Fibroblast of gingiva (primary cell): ENCODE data around the gene PCSK4.
"Not testable (repeated sequence)": the region's sequence is repeated elsewhere in the genome, so short reads cannot be mapped to it uniquely, and the experiment has no call there.

Experiments used
- DNase-seq: peaks from one replicate; pipeline ENCODE4 v3.0.0-alpha.2; 2011; ENCODE audit warnings: low read depth

Gene PCSK4

DNA sequence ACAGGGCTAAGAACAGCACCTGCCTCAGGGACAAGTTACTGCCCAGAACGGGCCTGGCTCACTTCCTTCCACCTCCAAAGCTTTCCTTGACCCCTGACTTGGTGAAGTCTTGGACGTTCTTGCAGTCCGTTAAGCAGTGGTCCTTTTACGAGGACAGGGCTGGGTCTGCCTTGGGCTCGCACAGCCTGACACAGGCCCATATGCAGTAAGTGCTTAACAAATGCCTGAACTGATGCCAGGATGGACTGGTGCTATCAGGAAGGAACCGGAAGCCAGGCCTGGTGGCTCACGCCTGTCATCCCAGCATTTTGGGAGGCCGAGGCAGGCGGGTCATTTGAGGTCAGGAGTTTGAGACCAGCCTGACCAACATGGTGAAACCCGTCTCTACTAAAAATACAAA lies 31.9 kb upstream of the PCSK4 start:
- no peak for DNase-seq

- DNase-seq, result no peak
These were observed 31.5 kb upstream of the PCSK4 start for GRCh38 chr19:1521636-1522035.

- no peak for DNase-seq
These were observed 30.1 kb upstream of the PCSK4 start for GRCh38 chr19:1520203-1520780.

- DNase-seq, result not testable (repeated sequence)
These were observed 29.7 kb upstream of the PCSK4 start for GRCh38 chr19:1519802-1520201.

DNA sequence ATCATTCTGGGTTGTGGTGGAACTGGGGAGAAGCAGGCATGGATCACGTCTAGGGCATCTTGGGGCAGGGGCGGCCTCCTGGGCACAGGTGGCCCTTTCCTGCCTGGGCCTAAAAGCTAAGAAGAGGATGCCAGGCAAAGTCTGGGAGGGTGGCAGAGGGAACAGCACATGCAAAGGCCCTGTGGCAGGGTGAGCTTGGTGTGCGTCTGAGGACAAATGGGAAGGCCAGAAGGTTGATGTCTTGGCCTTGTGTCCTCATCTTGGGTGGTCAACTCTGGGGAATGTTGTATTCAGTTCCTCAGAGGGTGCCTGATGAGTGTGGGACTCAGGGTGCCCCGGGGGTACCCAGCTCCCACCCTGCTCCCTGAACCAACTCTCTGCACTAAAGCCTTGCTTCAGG lies 28.3 kb upstream of the PCSK4 start:
- no peak for DNase-seq

DNA sequence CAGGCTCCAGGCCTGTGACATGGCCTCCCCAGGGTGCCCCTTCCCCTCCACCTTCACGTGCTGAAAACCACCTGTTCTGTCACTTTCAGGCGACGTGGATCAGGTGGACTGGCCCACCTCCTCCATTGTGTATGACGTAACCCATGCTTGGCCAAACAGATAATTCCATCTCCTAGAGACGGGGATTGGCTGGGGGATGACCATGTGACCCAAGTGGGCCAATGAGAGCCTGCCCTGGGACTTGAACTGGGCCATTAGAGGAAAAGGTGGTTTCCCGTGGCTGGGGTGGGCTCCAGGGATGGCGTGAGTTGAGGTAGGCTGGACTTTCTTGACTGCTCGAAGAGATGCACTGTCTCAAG lies 26.2 kb upstream of the PCSK4 start:
- no peak for DNase-seq

DNA sequence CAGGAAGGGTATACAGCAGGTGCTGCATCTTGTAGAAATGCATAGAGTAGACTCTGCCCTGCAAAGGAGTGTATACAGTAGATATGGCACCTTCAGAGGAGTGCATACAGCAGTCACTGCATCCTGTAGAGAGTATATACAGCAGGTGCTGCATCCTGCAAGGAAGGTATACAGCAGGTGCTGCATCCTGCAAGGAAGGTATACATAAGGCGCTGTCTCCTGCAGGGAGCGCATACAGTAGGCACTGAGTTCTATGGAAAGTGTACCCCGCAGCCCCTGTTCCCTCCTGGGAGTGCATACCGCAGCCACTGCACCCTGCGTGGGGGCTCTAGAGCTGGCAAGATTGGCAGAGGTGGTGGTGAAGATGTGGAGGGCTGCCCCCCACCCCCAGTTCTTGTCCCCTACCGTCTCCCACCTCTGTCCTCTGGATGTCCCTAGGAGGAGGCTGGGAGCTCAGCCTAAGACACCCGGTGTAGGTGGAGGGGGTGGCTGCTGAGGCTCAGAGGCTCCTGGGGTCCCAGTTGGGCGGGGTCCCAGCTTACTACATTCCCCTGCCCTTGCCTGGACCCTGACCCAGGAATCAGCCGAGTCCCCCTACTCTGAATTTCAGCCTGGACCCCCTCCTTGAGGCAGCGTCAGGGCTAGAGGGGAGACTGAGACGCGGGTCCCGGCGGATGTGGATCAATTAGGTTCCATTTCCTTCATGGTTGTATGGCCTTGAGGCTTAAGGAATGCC lies 25.0 kb upstream of the PCSK4 start:
- DNase-seq, result no peak

DNA sequence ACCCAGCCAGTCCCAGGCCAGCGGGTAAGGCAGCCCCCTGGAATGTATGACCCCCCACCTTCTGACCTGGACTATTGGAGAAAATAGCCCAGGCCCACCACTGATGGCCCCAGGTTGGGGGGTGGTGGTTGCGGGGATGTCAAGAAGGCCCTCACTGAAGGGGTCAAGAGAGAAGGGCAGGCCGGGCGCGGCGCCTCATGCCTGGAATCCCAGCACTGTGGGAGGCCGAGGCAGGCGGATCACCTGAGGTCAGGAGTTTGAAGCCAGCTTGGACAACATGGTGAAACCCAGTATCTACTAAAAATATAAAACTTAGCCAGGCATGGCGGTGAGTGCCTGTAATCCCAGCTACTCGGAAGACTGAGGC lies 24.1 kb upstream of the PCSK4 start:
- DNase-seq, result no peak

DNA sequence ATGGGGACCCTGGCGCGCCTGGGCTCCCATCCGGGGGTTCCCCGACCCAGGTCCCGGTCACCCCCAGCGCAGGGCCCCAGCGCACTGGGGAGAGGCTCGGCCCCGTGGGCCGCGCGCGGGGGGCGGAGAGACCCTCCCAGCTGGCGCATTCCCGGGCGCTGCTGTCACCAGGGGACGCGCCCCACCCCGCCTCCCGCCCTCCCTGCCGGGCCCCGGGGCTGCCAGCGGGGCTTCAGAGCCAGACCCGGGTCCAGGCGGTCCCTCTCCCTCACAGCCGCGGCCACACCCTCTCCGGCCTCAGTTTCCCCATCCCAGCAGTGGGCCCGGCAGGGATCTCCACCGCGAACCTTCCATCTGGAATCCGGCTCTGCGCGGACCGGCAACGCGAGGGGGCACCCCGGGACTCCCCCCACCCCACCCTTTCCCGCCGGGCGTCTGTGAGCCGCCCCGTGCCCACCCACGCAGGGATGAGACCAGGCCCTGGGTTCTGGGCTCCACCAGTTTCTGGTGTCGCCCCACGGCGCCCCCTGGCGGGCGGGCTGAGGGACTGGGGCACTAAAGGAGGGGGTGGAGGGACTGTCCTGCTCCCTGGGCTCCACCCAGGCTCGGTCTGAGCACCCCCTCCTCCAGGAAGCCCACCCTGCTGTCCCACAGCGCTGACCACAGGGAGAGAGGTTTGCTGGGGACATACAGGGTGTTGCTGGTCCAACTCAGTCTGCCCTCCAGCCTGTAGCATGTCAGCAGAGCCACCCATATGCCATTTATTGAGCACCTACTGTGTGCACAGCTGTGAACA lies 23.5 kb upstream of the PCSK4 start:
- peak; percentile 27 for DNase-seq

- peak; percentile 54 for DNase-seq
These were observed 22.7 kb upstream of the PCSK4 start, which contains the start of gene ADAMTSL5 for GRCh38 chr19:1512671-1513498. ADAMTSL5 (minus strand) TSS chr19:1513019; CDS start chr19:1510943, 2,076 bp downstream.

GRCh38 chr19:1511318-1512317 lies 21.5 kb upstream of the PCSK4 start:
- no peak for DNase-seq

DNA sequence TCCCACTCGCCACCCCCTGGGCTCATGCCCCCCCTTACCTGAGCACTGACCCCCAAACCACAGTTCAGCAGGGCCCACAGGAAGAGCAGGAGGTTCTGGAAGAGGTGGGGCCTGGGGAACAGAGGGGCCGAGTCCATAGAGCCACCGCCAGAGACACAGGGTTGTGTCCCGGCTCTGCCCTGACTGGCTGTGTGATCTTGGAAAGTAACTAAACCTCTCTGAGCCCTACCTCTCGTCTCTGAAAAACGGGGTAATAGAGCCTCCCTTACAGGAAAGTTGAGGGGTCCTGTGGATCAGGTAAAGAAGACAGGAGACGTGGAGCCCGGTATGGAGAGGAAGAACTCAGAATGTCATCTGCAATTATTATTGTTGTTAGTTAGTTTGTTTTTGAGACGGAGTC lies 20.7 kb upstream of the PCSK4 start:
- no peak for DNase-seq

DNA sequence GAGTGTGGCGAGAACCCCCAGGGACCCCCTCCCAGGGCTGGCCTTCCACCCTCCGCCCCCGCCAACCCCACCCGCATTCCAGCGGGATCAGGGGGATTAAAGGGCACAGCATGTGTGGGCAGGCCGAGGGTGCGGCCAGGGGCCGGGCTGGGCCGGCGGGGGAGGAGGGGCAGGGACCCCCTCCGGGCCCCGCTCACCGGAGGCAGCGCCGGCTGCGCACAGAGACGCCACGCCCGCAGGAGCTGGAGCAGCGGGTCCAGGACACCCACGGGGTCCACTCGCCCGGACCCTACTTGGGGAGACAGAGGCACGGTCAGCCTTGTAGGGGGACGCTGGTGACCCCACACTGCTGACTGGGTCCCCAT lies 20.3 kb upstream of the PCSK4 start:
- DNase-seq, result no peak

GRCh38 chr19:1509602-1510441 lies 19.7 kb upstream of the PCSK4 start:
- no peak for DNase-seq

DNA sequence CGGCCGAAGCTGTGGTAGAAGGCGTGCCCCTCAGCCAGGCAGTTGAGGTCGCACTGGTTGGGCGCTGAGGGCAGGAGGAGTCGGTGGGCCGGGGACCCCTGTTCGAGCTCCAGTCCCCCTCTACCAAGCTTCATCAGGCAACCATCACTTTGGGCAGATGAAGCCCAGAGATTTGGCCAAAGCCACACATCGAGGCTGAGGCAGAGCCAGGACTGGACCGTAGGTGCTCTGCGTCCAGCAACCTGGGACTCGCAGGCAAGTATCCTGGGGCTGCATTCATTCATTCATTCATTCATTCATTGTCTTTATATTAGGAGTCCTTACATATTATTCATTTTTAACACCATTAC lies 18.3 kb upstream of the PCSK4 start:
- DNase-seq, result no peak

DNA sequence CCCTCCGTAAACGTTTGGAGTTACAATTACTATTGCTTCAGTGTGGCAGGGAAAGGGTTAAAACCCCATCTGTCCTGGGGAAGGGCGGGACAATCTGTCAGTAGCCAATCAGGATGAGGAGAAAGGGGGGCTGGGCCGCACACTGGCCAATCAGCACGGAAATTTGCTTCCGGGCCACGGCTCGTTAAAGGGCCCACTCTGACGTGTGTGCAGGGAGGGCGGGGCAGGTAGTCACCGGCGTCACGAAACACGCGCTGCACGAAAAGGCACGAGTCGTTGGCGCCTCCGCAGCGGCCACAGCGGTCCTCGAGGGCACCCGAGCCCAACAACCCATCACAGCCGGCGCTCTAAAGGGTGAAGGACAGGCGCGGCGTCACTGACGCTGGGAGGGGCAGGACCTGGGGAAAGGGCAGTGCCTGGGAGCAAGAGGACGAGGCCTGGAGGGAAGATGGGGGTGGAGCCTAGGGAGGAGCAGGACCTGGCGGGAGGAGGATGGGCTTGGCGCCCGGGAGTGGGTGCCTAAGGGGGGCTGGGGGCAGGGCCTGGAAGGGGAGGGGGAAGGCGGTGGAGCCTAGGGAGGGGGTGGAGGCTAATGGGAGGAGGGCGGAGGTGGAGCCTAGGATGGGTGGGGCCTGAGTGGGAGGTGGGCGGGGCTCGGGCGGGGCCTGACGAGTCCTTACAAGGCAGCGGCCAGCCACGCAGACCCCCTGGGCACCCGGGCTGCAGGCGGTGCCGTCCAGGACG lies 17.8 kb upstream of the PCSK4 start:
- peak; percentile 96 for DNase-seq

- DNase-seq, result no peak
These were observed 17.1 kb upstream of the PCSK4 start for GRCh38 chr19:1507192-1507660.

- no peak for DNase-seq
These were observed 16.1 kb upstream of the PCSK4 start for GRCh38 chr19:1505991-1506881.
